HepG2 (cell line): ENCODE results near the gene MRPL2. TPM values are rescaled to one million over a fixed set of nuclear protein-coding genes. Genes with fewer than 3 reads are reported as not detected.

ENCODE experiments used
- ELF3 ChIP-seq: IDR thresholded peaks from 2 replicates; pipeline ENCODE4 v1.6.1; 2016; ENCODE audit warnings: missing genetic modification reagents, missing compliant biosample characterization
- ESRRA ChIP-seq: sonication (generic); formaldehyde crosslinking; IDR thresholded peaks from 2 replicates; pipeline ENCODE4 v1.5.1; 2020; ENCODE audit warnings: mild to moderate bottlenecking, low read depth, missing genetic modification reagents
- GATAD1 ChIP-seq: IDR thresholded peaks from 2 replicates; pipeline ENCODE4 v1.6.1; 2016; ENCODE audit warnings: missing genetic modification reagents, missing compliant biosample characterization
- HMG20A ChIP-seq: IDR thresholded peaks from 2 replicates; pipeline ENCODE4 v1.6.1; 2016; ENCODE audit warnings: borderline replicate concordance
- HNRNPLL ChIP-seq: fragments of 200-400 bp; formaldehyde crosslinking; IDR thresholded peaks from 2 replicates; pipeline ENCODE4 v1.6.1; 2017; ENCODE audit warnings: mild to moderate bottlenecking, low read depth, low read length; ENCODE audit not compliant: poor library complexity, severe bottlenecking
- KLF16 ChIP-seq, 2 experiments: sonication (generic) in 1 of 2; formaldehyde crosslinking in 1 of 2; IDR thresholded peaks; 2 replicates each; pipeline versions ENCODE4 v1.6.1 to v1.8.0; 2016 to 2023; ENCODE audit warnings: missing genetic modification reagents in 2 of 2, missing compliant biosample characterization in 1 of 2
- RBM39 ChIP-seq: fragments of 200-400 bp; formaldehyde crosslinking; IDR thresholded peaks from one replicate; pipeline ENCODE4 v1.6.1; 2018; ENCODE audit warnings: antibody characterized with exemption, mild to moderate bottlenecking, low read depth, low read length; ENCODE audit not compliant: poor library complexity, severe bottlenecking
- SATB2 ChIP-seq: sonication (generic); formaldehyde crosslinking; IDR thresholded peaks from 2 replicates; pipeline ENCODE4 v1.5.0; 2020; ENCODE audit warnings: missing genetic modification reagents
- SETDB1 ChIP-seq: sonication (generic); formaldehyde crosslinking; IDR thresholded peaks from 2 replicates; pipeline ENCODE4 v1.5.1; 2020; ENCODE audit warnings: missing genetic modification reagents, mild to moderate bottlenecking, borderline replicate concordance
- SMARCC2 ChIP-seq: fragments of 450-650 bp; IDR thresholded peaks from 2 replicates; pipeline ENCODE4 v1.6.1; 2017; ENCODE audit warnings: antibody characterized with exemption, mild to moderate bottlenecking
- SOX13 ChIP-seq, 3 experiments: fragments of 450-650 bp in 1 of 3; sonication (generic) in 1 of 3; formaldehyde crosslinking in 1 of 3; IDR thresholded peaks in 2 of 3; conservative IDR thresholded peaks in 1 of 3; 2 replicates each; pipeline versions ENCODE4 v1.5.0 to v1.6.1; 2016 to 2020; ENCODE audit warnings: antibody characterized with exemption in 1 of 3, mild to moderate bottlenecking in 1 of 3, missing compliant biosample characterization in 1 of 3, missing genetic modification reagents in 1 of 3, moderate library complexity in 1 of 3
- U2AF2 ChIP-seq: fragments of 200-400 bp; formaldehyde crosslinking; IDR thresholded peaks from 2 replicates; pipeline ENCODE4 v1.6.1; 2017; ENCODE audit warnings: low read depth, mild to moderate bottlenecking, low read length
- ZBTB1 ChIP-seq: sonication (generic); formaldehyde crosslinking; IDR thresholded peaks from 2 replicates; pipeline ENCODE4 v1.4.0; 2020; ENCODE audit warnings: missing genetic modification reagents, borderline replicate concordance
- ZNF281 ChIP-seq: sonication (generic); formaldehyde crosslinking; IDR thresholded peaks from 2 replicates; pipeline ENCODE4 v1.4.0; 2020; ENCODE audit warnings: missing genetic modification reagents, borderline replicate concordance
- ZNF510 ChIP-seq: sonication (generic); formaldehyde crosslinking; IDR thresholded peaks from 2 replicates; pipeline ENCODE4 v1.4.0; 2020; ENCODE audit warnings: low read depth, mild to moderate bottlenecking, missing genetic modification reagents
- ZNF563 ChIP-seq: sonication (generic); formaldehyde crosslinking; IDR thresholded peaks from 2 replicates; pipeline ENCODE4 v1.8.0; 2022; ENCODE audit warnings: mild to moderate bottlenecking, moderate library complexity, missing genetic modification reagents
- ZNF616 ChIP-seq: sonication (generic); formaldehyde crosslinking; IDR thresholded peaks from 2 replicates; pipeline ENCODE4 v1.5.0; 2020; ENCODE audit warnings: low read depth, mild to moderate bottlenecking, missing genetic modification reagents
- ZNF746 ChIP-seq: sonication (generic); formaldehyde crosslinking; IDR thresholded peaks from 2 replicates; pipeline ENCODE4 v1.8.0; 2022; ENCODE audit warnings: mild to moderate bottlenecking, missing genetic modification reagents
- polyA plus RNA-seq, 8 experiments: library from polyadenylated mRNA; depleted of rRNA in 3 of 8; stranded (reverse) in 7 of 8; unstranded in 1 of 8; fragments of >200 nt; fragmentation: Illumina TruSeq in 4 of 8; extraction: Trizol in 4 of 8; gene quantifications; 2 replicates each; pipeline versions ENCODE4 v1.2.1 to v1.2.3, GENCODE V29; 2011 to 2016; ENCODE audit warnings: low read depth in 4 of 8, missing spikeins in 1 of 8, mixed read lengths in 1 of 8; ENCODE audit not compliant: insufficient read depth in 1 of 8
- total RNA-seq, 5 experiments: library from RNA; depleted of rRNA; stranded (reverse); fragments of >200 nt; fragmentation: Illumina TruSeq; extraction: Trizol; gene quantifications; 2 replicates each; pipeline ENCODE4 v1.2.3, GENCODE V29; 2016; ENCODE audit warnings: low read depth in 1 of 5
- TF ChIP-seq, protein P1 (sequence below): sonication (generic); formaldehyde crosslinking; IDR thresholded peaks from 2 replicates; pipeline ENCODE4 v1.4.0; 2020; ENCODE audit warnings: missing genetic modification reagents
- TF ChIP-seq, protein P2 (sequence below): sonication (generic); formaldehyde crosslinking; IDR thresholded peaks from 2 replicates; pipeline ENCODE4 v1.4.0; 2020; ENCODE audit warnings: missing genetic modification reagents, low read depth, mild to moderate bottlenecking, borderline replicate concordance
- TF ChIP-seq, protein P3 (sequence below): sonication (generic); formaldehyde crosslinking; IDR thresholded peaks from 2 replicates; pipeline ENCODE4 v1.4.0; 2020; ENCODE audit warnings: missing genetic modification reagents, borderline replicate concordance

MRPL2 gene
- total and polyA plus RNA-seq, 2 of the 13 experiments (the other 11 are each of a cell fraction or from before 2014, with no cell fraction given) = 56.8 to 65.6 TPM

DNA sequence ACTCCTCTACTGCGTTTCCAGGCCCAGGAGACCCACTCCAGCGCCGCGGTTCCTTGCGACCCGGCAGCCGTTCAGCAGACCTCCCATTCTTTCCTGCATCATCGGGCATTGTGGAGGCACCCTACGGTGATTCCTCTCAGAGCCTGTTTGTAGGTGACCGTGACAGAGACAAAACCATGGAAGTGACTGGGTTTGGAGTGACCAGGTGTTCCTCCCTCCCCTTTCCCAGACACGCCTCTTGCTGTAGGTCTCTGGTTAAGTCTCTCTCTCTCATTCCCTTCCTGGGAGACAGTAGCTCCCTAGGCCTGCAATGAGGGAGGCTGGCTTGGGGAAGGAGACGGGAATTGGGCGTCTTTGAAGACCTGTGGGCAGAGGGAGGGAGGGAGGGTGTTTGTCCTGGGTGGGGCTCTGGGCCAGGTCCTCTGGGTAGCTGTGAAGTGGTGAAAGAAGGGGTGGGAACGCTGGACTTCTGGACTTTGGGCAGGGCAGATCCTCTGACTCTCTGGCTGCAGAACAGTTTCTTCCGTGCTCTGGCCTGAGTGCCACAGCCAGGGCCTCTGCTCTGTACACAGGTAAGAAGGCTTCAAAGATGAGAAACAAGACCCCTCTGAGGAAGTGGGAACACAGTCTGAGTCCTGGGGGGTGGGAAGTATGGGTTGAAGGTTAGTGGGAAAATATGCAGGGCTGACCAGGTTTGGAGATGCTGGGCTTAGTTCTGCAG lies 960 bp upstream of the MRPL2 start (continued):
- TF ChIP-seq ZNF510 (CRISPR knock-in tag) = 0 out of 2 replicates have a peak, but pooled peaks have one; percentile 65
- TF ChIP-seq, protein P1, sequence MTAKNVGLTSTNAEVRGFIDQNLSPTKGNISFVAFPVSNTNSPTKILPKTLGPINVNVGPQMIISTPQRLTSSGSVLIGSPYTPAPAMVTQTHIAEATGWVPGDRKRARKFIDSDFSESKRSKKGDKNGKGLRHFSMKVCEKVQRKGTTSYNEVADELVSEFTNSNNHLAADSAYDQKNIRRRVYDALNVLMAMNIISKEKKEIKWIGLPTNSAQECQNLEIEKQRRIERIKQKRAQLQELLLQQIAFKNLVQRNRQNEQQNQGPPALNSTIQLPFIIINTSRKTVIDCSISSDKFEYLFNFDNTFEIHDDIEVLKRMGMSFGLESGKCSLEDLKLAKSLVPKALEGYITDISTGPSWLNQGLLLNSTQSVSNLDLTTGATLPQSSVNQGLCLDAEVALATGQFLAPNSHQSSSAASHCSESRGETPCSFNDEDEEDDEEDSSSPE (CRISPR knock-in tag) = no peak
- TF ChIP-seq, protein P2, sequence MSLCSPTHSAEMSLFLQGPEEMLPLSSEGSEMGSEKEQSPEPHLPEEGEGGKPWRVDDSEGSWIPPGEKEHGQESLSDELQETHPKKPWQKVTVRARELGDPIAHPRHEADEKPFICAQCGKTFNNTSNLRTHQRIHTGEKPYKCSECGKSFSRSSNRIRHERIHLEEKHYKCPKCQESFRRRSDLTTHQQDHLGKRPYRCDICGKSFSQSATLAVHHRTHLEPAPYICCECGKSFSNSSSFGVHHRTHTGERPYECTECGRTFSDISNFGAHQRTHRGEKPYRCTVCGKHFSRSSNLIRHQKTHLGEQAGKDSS (CRISPR knock-in tag) = peak; percentile 90; the same call in 1 of the 2 replicates
- TF ChIP-seq KLF16 (CRISPR knock-in tag; IDR thresholded peaks at IDR 0.05) = peak in 1 of 2 experiments; percentile 44; a peak in 1 of 4 replicates
- TF ChIP-seq SETDB1 = no peak
- peak; percentile 80 for TF ChIP-seq RBM39
- TF ChIP-seq, protein P3, sequence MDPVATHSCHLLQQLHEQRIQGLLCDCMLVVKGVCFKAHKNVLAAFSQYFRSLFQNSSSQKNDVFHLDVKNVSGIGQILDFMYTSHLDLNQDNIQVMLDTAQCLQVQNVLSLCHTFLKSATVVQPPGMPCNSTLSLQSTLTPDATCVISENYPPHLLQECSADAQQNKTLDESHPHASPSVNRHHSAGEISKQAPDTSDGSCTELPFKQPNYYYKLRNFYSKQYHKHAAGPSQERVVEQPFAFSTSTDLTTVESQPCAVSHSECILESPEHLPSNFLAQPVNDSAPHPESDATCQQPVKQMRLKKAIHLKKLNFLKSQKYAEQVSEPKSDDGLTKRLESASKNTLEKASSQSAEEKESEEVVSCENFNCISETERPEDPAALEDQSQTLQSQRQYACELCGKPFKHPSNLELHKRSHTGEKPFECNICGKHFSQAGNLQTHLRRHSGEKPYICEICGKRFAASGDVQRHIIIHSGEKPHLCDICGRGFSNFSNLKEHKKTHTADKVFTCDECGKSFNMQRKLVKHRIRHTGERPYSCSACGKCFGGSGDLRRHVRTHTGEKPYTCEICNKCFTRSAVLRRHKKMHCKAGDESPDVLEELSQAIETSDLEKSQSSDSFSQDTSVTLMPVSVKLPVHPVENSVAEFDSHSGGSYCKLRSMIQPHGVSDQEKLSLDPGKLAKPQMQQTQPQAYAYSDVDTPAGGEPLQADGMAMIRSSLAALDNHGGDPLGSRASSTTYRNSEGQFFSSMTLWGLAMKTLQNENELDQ (CRISPR knock-in tag) = no peak
- TF ChIP-seq SATB2 (CRISPR knock-in tag) = no peak
- TF ChIP-seq ZNF563 (CRISPR knock-in tag) = no peak
- TF ChIP-seq GATAD1 = peak; percentile 47; the same call in 1 of the 2 replicates
- no peak for TF ChIP-seq HNRNPLL
- TF ChIP-seq ELF3 (CRISPR knock-in tag) = peak; percentile 72
- no peak for TF ChIP-seq U2AF2
- TF ChIP-seq ZNF746 (CRISPR knock-in tag) = peak; percentile 80
- TF ChIP-seq ZNF616 (CRISPR knock-in tag) = no peak
- 0 out of 2 replicates have a peak, but pooled peaks have one; percentile 77 for TF ChIP-seq ESRRA (CRISPR knock-in tag)
- peak; percentile 45; the same call in 1 of the 2 replicates for TF ChIP-seq ZNF281 (CRISPR knock-in tag)
- no peak for TF ChIP-seq ZBTB1 (CRISPR knock-in tag)
- 0 out of 2 replicates have a peak, but pooled peaks have one; percentile 38 for TF ChIP-seq HMG20A (CRISPR knock-in tag)
- 0 out of 2 replicates have a peak, but pooled peaks have one; percentile 24 for TF ChIP-seq SOX13 (IDR thresholded peaks at IDR 0.05)
- peak in 1 of 2 experiments; percentile 62; a peak in 2 of 4 replicates for TF ChIP-seq SOX13 (CRISPR knock-in tag; conservative IDR thresholded peaks at IDR 0.05 in 1 of 2, IDR thresholded peaks at IDR 0.05 in 1 of 2)
- no peak for TF ChIP-seq SMARCC2
